HuH-7.5 (cell line): ENCODE results near the gene IGFBP1.

ENCODE experiments used
- DNase-seq: peaks from one replicate; pipeline ENCODE4 v3.0.0; 2011; ENCODE audit warnings: low spot score

Gene IGFBP1

DNA sequence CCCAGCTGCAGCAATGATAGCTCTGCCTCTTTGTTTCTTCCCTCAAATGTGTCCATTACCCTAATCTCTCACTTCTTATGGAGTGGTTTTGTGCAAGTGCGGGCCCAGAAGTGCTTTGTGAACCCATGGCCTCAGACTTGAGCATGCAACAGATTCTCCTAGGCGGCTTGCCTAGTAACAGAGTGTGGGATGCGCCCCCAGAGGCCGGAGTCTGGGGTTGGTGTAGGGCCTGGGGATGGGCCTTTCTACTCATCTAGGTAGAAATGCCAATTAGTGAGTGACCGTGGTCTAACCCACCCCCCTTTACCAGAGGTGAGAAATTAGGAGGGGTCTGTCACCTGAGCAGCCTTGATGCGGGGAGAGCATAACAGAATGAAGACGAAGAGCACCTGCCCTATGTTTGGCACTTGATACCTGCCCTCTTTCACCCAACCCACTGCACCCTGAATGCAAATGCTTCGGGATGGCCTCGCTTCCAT is 7.0 kb upstream of the IGFBP1 start:
- DNase-seq = no peak

- DNase-seq = peak; percentile 42
Measured at GRCh38 chr7:45881759-45882464, 6.4 kb upstream of the IGFBP1 start.

DNA sequence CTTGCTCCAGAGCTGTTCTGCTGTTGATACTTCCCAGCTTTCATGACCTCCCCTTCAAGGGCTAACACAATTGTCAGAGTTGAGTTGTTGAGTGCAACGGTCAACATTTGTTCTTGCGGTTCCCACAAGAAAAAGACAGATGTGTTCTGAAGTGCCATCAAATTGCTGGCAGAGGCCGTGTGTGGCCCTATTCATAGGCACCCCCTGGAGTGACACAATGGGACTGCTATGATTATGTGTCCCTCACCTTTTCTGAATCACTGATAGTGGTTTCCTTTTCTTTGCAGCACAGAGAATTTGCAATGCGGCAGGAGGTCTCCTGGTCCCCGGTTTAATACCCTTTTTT is 5.8 kb upstream of the IGFBP1 start:
- DNase-seq = no peak

GRCh38 chr7:45884136-45884535 is 4.2 kb upstream of the IGFBP1 start:
- no peak for DNase-seq

GRCh38 chr7:45885264-45885882 is 2.9 kb upstream of the IGFBP1 start:
- DNase-seq = peak; percentile 28

DNA sequence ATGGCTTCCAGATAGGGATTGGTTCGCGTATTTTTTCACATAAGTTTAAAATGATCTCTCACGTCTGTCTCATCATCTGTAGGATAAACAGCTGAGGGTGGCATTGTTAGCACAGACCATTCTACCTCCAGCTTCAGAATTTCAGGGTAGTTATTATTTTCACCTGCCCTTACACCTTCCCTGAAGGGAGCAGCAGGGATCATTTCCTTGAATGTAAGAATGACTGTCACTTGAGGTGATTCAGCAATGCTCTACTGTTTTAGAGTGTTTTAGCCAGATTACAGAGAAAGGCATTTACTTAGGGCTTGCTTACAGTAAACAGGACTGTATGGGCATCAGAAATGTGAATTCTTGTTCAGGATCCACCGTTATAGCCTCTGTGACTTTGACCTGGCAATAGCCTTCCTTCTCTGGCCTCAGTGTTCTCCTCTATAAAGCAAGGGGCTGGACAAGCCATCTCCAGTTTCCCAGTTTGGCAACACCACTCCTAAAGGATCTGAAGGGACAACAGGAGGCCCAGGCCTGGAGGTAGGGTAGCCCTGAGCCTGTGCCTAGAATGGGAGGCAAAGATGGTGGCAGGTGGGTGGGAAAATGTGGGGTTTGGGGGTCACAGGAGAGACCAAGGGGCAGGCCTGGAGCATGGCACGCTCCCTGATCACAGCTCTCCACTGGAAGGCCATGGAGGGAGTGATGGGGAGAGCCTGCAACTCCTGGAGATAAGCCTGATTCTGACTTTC is 1.2 kb upstream of the IGFBP1 start:
- DNase-seq = no peak

GRCh38 chr7:45888993-45889366 is 692 bp downstream of the IGFBP1 start:
- no peak for DNase-seq

- no peak for DNase-seq
Measured at GRCh38 chr7:45889367-45890067, 1.2 kb downstream of the IGFBP1 start.

GRCh38 chr7:45890125-45890901 is 2.0 kb downstream of the IGFBP1 start:
- no peak for DNase-seq

- DNase-seq = no peak
Measured at GRCh38 chr7:45890902-45891461, 2.7 kb downstream of the IGFBP1 start.

GRCh38 chr7:45891462-45892402 is 3.4 kb downstream of the IGFBP1 start:
- no peak for DNase-seq

DNA sequence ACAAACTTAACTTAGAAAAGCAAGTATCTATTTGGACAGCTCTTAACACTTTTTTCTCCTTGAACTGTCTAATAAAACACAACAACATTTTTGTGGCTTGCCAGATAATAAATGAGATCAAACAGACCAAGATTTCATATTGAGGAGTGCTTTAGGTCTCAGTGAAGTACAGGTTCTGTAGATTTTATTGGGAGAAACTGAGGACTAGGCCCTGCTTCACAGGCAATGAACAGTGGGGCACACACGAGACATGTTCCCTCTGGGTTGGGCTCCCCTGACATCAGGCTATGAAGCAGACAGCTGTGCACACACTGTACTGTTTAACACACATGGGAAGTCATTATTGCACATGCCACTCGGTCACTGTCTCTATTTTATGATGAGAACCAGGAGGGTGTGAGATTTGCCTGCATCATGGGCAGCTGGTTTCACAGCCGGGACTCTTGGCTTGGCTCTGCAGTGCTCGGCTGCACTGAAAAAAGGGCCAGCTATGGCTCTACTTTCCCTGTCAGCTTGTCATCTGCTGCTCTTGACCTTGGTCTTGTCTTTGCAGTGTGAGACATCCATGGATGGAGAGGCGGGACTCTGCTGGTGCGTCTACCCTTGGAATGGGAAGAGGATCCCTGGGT is 4.2 kb downstream of the IGFBP1 start:
- no peak for DNase-seq

DNA sequence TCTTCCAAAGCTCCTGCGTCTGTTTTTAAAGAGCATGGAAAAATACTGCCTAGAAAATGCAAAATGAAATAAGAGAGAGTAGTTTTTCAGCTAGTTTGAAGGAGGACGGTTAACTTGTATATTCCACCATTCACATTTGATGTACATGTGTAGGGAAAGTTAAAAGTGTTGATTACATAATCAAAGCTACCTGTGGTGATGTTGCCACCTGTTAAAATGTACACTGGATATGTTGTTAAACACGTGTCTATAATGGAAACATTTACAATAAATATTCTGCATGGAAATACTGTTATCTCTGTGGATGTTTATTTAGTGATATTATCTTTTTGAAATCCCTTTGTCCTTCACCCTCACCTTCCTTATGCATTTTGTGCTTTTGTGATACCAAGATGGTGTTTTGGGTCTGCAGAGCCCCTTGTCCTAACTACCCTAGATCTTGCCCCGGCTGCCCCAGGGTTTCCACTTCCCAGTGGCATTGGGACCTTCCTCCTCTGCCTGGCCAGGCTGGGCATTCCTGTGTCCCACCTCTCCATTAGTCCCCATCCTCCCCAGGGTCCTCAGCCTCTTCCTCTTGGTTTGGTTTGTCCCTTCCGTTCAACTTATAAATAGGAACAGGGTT is 5.2 kb downstream of the IGFBP1 start:
- DNase-seq = no peak

DNA sequence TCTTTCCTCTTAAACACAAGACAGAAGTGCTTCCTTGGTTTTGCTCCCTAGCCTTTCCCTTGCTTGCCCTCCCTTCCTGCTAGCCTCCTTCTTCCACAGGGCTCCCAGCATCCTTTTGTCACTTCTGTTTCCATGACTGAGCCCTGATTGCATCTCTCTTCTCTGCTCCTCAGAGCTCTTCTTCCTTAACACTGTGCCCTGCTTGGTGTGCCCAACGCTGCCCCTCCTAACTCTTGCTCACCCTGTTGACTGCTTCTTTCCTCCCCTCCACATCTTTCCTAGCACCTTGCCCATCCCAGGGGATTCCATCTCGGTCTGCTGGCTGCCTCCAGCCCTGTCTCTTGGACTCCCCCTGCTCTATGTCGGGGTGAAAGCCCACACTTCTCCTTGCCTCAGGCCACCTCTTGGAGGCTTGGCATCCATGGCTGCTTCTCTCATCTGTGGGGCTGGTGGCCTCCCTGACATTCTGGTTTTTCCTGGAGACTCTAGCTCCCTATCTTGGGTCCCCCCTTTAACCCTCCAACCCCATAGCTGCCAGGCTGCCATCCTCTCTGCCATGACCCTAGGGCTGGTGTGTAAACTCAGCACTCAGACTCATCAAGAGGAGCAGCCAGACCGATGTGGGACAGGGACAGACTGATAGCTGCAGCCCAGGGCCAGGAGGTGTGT is 5.8 kb downstream of the IGFBP1 start:
- no peak for DNase-seq

GRCh38 chr7:45894665-45895062 is 6.4 kb downstream of the IGFBP1 start:
- DNase-seq = no peak

- DNase-seq = no peak
Measured at GRCh38 chr7:45897042-45897690, 8.9 kb downstream of the IGFBP1 start.

DNA sequence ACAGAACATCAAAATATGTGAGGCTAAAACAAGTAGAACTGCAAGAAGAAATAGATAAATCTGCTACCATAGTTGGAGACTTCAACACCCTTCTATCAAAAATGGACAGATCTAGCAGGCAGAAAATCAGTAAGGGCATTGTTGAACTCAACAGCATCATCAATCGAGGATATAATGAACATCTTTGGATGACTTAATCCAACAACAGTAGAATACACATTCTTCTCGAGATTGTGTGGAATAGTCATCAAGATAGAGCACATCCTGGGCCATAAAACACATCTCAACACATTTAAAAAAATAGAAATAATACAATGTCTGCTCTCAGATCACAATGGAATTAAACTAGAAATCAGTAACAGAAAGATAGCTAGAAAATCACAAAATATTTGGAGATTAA is 9.9 kb downstream of the IGFBP1 start:
- no peak for DNase-seq

DNA sequence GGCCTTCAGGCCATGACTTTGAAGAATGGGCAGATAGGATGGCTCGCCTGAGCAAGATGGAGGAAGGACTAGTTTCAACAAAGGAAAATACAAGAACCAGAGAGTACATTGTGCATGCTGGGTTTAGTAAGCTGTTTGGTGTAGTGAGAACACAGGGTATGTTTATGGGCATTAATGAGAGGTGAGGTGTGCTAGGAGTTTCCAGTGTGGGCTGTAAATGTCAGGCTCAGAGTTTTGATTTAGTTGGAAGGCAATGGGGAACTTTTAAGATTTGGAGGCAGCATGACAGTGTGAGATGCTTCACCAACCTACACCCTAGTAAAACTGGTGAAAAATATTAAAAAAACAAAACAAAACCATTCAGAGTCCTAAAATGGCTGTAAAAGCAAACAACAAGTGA is 13.3 kb downstream of the IGFBP1 start:
- no peak for DNase-seq
